ENCODE measurements around the gene ANKMY1.

DNA sequence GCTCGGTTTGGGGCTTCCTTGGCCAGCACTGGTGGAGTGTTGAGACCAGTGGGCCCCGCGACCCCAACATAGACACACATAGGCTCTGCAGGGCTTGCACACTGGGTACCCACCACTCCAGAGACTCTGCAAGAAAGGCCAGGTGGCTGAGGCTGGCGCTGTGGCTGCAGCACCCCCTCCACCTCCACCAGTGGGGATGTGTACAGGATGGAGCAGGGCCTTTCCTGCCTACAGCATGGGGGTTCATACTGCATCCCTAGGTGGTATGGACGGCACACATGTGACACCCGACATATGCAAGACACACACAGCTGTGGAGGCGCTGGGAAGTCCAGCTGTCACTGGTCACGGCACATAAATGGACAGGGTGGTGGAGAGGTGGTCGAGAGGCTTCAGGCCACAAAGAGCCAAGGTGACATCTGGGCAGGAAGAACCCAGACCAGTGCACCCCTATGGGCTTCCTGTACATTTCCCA, 11.8 kb upstream of the ANKMY1 start:
- TF ChIP-seq CTCF (IDR thresholded peaks at IDR 0.05; ENCODE audit: insufficient read depth, low read length, poor library complexity, severe bottlenecking) (no peak), EZH2phosphoT487 (conservative IDR thresholded peaks at IDR 0.05; ENCODE audit: low read length) (no peak)

Data from SU-DHL-6 (cell line).